Esophagus squamous epithelium (tissue), 4 donors: ENCODE measurements around the gene DMKN.
"Not testable (repeated sequence)": the region's sequence is repeated elsewhere in the genome, so short reads cannot be mapped to it uniquely, and the experiment has no call there.

ENCODE experiments used
- POLR2A ChIP-seq, 4 donors: fragments of 450-650 bp; IDR thresholded peaks; one replicate each; pipeline ENCODE4 v1.6.1; 2017; ENCODE audit warnings: antibody characterized with exemption in 4 of 4, mild to moderate bottlenecking in 4 of 4, moderate library complexity in 3 of 4
- TF ChIP-seq, protein P1 (sequence below), 6 experiments: fragments of 450-650 bp in 4 of 6; fragments of 200-600 bp in 2 of 6; sonication (generic) in 2 of 6; IDR thresholded peaks; one replicate each; pipeline ENCODE4 v1.5.1; 2016 to 2019; ENCODE audit warnings: antibody characterized with exemption in 6 of 6, mild to moderate bottlenecking in 4 of 6, moderate library complexity in 4 of 6

- not testable (repeated sequence) for TF ChIP-seq POLR2A (IDR thresholded peaks at IDR 0.05)
- TF ChIP-seq, protein P1, sequence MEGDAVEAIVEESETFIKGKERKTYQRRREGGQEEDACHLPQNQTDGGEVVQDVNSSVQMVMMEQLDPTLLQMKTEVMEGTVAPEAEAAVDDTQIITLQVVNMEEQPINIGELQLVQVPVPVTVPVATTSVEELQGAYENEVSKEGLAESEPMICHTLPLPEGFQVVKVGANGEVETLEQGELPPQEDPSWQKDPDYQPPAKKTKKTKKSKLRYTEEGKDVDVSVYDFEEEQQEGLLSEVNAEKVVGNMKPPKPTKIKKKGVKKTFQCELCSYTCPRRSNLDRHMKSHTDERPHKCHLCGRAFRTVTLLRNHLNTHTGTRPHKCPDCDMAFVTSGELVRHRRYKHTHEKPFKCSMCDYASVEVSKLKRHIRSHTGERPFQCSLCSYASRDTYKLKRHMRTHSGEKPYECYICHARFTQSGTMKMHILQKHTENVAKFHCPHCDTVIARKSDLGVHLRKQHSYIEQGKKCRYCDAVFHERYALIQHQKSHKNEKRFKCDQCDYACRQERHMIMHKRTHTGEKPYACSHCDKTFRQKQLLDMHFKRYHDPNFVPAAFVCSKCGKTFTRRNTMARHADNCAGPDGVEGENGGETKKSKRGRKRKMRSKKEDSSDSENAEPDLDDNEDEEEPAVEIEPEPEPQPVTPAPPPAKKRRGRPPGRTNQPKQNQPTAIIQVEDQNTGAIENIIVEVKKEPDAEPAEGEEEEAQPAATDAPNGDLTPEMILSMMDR (IDR thresholded peaks at IDR 0.05), result not testable (repeated sequence)
Measured at GRCh38 chr19:35471075-35471474, 42.4 kb downstream of the DMKN start.
